ENCODE results near the gene RAMACL. TPM values are rescaled to one million over a fixed set of nuclear protein-coding genes. Genes with fewer than 3 reads are reported as not detected.

RAMACL gene
- total RNA-seq, 6 experiments from 2014 or later = 0.19 to 1.4 (median 0.65) TPM

DNA sequence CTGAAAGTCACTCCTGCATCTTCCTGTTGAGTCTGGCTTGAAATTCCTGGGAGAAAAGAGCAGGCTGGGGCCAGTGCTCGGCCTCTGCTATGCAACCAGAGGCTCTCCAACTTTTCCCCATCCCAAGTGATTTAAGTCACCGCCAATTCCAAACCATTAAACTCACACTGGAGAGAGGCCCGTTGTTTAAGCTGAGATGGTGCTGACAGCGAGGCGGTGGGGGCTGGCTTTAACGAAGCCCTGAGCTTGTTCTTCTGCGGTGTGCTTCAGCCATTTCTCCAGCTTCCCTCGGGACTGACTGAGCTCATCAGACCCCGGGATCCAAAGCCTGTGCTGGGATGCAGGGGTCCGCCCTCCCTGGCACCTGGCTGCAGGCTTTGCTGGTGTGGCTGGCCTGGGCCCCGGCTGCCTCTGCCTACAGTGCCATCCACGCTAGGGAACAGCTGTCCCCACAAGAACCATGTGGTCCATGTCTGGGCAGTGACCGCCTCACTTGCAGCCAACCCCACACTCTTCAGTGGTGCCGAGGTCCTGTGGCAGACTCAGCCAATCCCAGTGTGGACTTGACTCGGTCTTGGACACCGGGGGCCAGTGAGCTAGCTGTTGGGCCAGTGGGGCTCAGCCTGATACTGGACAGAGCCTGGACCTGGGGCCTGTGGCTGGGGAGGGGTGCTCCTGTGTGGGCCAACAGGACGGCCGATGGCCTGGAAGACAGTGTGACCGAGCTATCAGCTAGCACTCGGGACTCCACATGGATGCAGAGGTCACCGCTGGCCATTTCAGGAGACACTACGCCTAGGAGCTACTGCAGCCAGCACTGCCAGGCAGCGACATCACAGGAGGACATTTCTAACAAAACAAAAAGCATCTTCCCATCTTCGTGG lies 21.2 kb downstream of the RAMACL start:
- TF ChIP-seq CTCF (IDR thresholded peaks at IDR 0.05) (no peak), POLR2A (IDR thresholded peaks at IDR 0.05) (no peak)
- intact Hi-C loops (cut with DNase I) = no loop called here
- peak in 1 of 4 donors; percentile 20 for ATAC-seq
- H3K27ac ChIP-seq = no peak overlapping the region
- no peaks in the 10 kb centered on the region for H3K36me3 ChIP-seq
- 72% methylated on average over 3 of the region's 24 CpGs for WGBS (ENCODE audit: insufficient coverage, low coverage, low lambda C conversion rate, missing lambda C conversion rate)
- H3K4me1 ChIP-seq = no peaks in the 10 kb centered on the region
- no peak overlapping the region for H3K4me3 ChIP-seq
- DNase-seq = no peak
- H3K27me3 ChIP-seq = no peaks in the 10 kb centered on the region
- no peaks in the 10 kb centered on the region for H3K9me3 ChIP-seq

DNA sequence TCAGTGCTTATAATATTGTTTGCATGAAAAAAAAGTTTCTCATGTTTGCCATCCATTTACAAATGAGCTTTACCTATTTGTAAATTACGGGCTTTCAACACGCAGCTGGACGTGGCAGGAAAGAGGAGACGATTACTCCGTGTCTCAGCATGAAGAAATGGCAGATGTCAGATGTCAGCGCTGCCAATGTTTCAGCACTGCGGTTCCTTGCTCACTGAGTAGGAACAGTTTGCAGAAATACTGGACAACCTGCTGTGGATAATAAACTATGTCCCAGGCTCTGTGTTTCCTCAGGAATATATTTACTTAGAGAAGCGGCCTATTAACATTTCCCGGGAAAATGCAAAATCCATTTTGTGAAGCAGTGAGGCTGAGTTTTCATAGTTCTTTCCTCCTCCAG lies 22.7 kb downstream of the RAMACL start:
- no peak for DNase-seq
- H3K4me3 ChIP-seq = no peak overlapping the region
- no peaks in the 10 kb centered on the region for H3K4me1 ChIP-seq
- no peak for ATAC-seq
- no peaks in the 10 kb centered on the region for H3K36me3 ChIP-seq
- H3K27ac ChIP-seq = no peak overlapping the region
- WGBS (ENCODE audit: insufficient coverage, low coverage, low lambda C conversion rate, missing lambda C conversion rate) = 73% methylated on average over 9 of the region's 9 CpGs
- H3K9me3 ChIP-seq = no peaks in the 10 kb centered on the region
- TF ChIP-seq CTCF (IDR thresholded peaks at IDR 0.05) (no peak), POLR2A (IDR thresholded peaks at IDR 0.05) (no peak)
- intact Hi-C loops (cut with DNase I) = no loop called here
- no peaks in the 10 kb centered on the region for H3K27me3 ChIP-seq

GRCh38 chr6:166563200-166563599 lies 23.3 kb downstream of the RAMACL start:
- H3K9me3 ChIP-seq = no peaks in the 10 kb centered on the region
- WGBS (ENCODE audit: insufficient coverage, low coverage, low lambda C conversion rate, missing lambda C conversion rate) = 71% methylated on average over 9 of the region's 16 CpGs
- H3K36me3 ChIP-seq = no peaks in the 10 kb centered on the region
- H3K27ac ChIP-seq = no peak overlapping the region
- ATAC-seq (no peak), DNase-seq (no peak)
- TF ChIP-seq CTCF (IDR thresholded peaks at IDR 0.05) (no peak), POLR2A (IDR thresholded peaks at IDR 0.05) (no peak)
- intact Hi-C loops (cut with DNase I) = no loop called here
- H3K4me1 ChIP-seq = no peaks in the 10 kb centered on the region
- H3K27me3 ChIP-seq = no peaks in the 10 kb centered on the region
- no peak overlapping the region for H3K4me3 ChIP-seq

GRCh38 chr6:166562726-166563125 lies 23.8 kb downstream of the RAMACL start:
- H3K36me3 ChIP-seq = no peaks in the 10 kb centered on the region
- whole genome bisulfite sequencing (ENCODE audit: insufficient coverage, low coverage, low lambda C conversion rate, missing lambda C conversion rate) = 96% methylated on average over 9 of the region's 9 CpGs
- H3K27me3 ChIP-seq = no peaks in the 10 kb centered on the region
- no peaks in the 10 kb centered on the region for H3K4me1 ChIP-seq
- ATAC-seq = no peak
- H3K9me3 ChIP-seq = no peaks in the 10 kb centered on the region
- no peak overlapping the region for H3K4me3 ChIP-seq
- H3K27ac ChIP-seq = no peak overlapping the region
- TF ChIP-seq POLR2A (IDR thresholded peaks at IDR 0.05) (no peak), CTCF (IDR thresholded peaks at IDR 0.05) (no peak)
- DNase-seq = no peak
- intact Hi-C loops (cut with DNase I) = no loop called here
